Gastroesophageal sphincter (tissue), 3 donors: ENCODE measurements around the gene CYP17A1.

Source experiments
- CTCF ChIP-seq, 4 experiments: fragments of 200-600 bp in 2 of 4; fragments of 450-650 bp in 2 of 4; sonication (generic) in 1 of 4; IDR thresholded peaks; one replicate each; pipeline ENCODE4 v1.5.1; 2017 to 2019; ENCODE audit warnings: antibody characterized with exemption in 4 of 4, mild to moderate bottlenecking in 2 of 4, moderate library complexity in 2 of 4
- EP300 ChIP-seq: sonication (generic); formaldehyde crosslinking; IDR thresholded peaks from one replicate; pipeline ENCODE4 v1.6.1; 2017; ENCODE audit warnings: antibody characterized with exemption, mild to moderate bottlenecking
- POLR2A ChIP-seq, 2 donors: fragments of 450-650 bp; IDR thresholded peaks; one replicate each; pipeline ENCODE4 v1.6.1; 2017; ENCODE audit warnings: antibody characterized with exemption in 2 of 2, mild to moderate bottlenecking in 2 of 2, moderate library complexity in 1 of 2
- POLR2AphosphoS5 ChIP-seq: sonication (generic); formaldehyde crosslinking; IDR thresholded peaks from one replicate; pipeline ENCODE4 v1.6.1; 2017; ENCODE audit warnings: antibody characterized with exemption

DNA sequence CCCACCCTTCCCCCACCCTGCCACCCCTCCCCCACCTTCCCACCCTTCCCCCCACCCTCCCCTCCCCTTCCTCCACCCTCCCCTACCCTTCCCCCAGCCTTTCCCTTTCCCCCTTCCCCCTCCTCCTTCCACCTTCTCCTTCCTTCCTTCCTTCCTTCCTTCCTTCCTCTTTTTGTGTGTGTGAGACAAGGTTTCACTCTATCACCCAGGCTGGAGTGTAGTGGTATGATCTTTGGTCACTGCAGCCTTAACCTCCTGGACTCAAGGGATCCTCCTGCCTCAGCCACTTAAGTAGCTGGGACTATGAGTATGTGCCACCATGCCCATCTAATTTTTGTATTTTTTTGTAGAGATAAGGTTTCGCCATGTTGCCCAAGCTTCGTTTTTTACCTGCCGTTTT lies 35.2 kb downstream of the CYP17A1 start:
- TF ChIP-seq CTCF (IDR thresholded peaks at IDR 0.05), result no peak
- no peak for TF ChIP-seq EP300
- TF ChIP-seq POLR2AphosphoS5, result no peak
- no peak for TF ChIP-seq POLR2A (IDR thresholded peaks at IDR 0.05)
